Measurements from ENCODE around the gene LRRFIP1.

The LRRFIP1 gene

GRCh38 chr2:237657063-237657462, 29.7 kb downstream of the LRRFIP1 start:
- no peak for DNase-seq (ENCODE audit: extremely low read depth, insufficient read length)
- no peak overlapping the region for H3K4me3 ChIP-seq (replicated peaks; ENCODE audit: low read depth, low read length)
- H3K27me3 ChIP-seq (replicated peaks; ENCODE audit: control insufficient read depth, insufficient read depth, low read length) = no peaks in the 10 kb centered on the region
- TF ChIP-seq, protein P1, sequence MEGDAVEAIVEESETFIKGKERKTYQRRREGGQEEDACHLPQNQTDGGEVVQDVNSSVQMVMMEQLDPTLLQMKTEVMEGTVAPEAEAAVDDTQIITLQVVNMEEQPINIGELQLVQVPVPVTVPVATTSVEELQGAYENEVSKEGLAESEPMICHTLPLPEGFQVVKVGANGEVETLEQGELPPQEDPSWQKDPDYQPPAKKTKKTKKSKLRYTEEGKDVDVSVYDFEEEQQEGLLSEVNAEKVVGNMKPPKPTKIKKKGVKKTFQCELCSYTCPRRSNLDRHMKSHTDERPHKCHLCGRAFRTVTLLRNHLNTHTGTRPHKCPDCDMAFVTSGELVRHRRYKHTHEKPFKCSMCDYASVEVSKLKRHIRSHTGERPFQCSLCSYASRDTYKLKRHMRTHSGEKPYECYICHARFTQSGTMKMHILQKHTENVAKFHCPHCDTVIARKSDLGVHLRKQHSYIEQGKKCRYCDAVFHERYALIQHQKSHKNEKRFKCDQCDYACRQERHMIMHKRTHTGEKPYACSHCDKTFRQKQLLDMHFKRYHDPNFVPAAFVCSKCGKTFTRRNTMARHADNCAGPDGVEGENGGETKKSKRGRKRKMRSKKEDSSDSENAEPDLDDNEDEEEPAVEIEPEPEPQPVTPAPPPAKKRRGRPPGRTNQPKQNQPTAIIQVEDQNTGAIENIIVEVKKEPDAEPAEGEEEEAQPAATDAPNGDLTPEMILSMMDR (IDR thresholded peaks at IDR 0.05; ENCODE audit: insufficient read depth, low read length, poor library complexity, severe bottlenecking) = no peak
- H3K36me3 ChIP-seq (ENCODE audit: control insufficient read depth, insufficient read depth, low read length) = no peaks in the 10 kb centered on the region

DNA sequence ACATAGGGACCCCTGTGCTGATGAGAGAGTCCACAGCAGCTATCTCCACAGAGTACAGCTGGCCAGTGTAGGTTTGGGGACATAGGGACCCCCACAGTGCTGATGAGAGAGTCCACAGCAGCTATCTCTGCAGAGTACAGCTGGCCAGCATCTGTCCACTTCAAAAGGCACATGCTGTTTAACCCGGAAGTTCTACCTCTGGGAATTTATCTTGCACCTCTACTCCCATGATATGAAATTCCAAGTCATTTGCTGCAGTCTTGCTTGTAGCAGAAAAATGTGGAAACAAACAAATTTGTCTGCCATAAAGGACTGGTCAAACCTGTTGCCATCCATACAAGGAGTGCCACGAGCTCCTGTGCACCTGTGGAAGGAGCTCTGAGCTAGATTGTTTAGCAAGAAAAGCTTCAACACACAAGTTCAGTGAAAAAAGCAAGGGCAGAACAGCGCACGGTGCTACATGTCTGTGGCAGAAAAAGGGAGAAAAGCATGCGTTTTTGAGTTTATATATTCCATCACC, 33.1 kb downstream of the LRRFIP1 start:
- TF ChIP-seq, protein P1 (IDR thresholded peaks at IDR 0.05; ENCODE audit: insufficient read depth, low read length, poor library complexity, severe bottlenecking) = no peak
- Histone ChIP-seq H3K4me3 (replicated peaks; ENCODE audit: low read depth, low read length) (no peak overlapping the region), H3K36me3 (ENCODE audit: control insufficient read depth, insufficient read depth, low read length) (no peaks in the 10 kb centered on the region), H3K27me3 (replicated peaks; ENCODE audit: control insufficient read depth, insufficient read depth, low read length) (peaks cover 2% of the 10 kb centered on the region; the same call in 1 of the 2 replicates)
- no peak for DNase-seq (ENCODE audit: extremely low read depth, insufficient read length)

DNA sequence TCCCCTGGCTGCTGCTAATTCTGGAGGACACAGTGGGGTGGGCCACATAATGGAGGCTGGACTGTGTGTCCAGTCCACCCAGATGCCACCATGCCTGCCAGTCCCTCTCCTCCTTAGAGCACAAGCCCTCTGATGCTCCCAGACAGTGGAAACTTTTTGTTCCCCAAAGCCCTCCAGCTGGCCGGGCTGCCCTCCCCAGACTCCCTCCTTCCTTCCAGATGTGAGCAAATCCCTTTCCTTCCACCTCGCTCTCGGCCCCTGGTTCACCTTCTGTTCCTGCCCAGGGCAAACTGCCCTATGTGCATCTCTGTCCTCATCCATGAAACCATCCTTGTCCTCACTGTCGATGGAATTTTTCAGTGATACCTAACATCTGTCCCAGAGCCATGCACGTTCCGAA, 33.9 kb downstream of the LRRFIP1 start:
- DNase-seq (ENCODE audit: extremely low read depth, insufficient read length) = no peak
- TF ChIP-seq, protein P1 (IDR thresholded peaks at IDR 0.05; ENCODE audit: insufficient read depth, low read length, poor library complexity, severe bottlenecking) = no peak
- H3K27me3 ChIP-seq (replicated peaks; ENCODE audit: control insufficient read depth, insufficient read depth, low read length) = peaks cover 5% of the 10 kb centered on the region
- no peaks in the 10 kb centered on the region for H3K36me3 ChIP-seq (ENCODE audit: control insufficient read depth, insufficient read depth, low read length)
- H3K4me3 ChIP-seq (replicated peaks; ENCODE audit: low read depth, low read length) = no peak overlapping the region

GRCh38 chr2:237661799-237662328, 34.5 kb downstream of the LRRFIP1 start:
- Histone ChIP-seq H3K4me3 (replicated peaks; ENCODE audit: low read depth, low read length) (no peak overlapping the region), H3K27me3 (replicated peaks; ENCODE audit: control insufficient read depth, insufficient read depth, low read length) (peaks cover 5% of the 10 kb centered on the region), H3K36me3 (ENCODE audit: control insufficient read depth, insufficient read depth, low read length) (no peaks in the 10 kb centered on the region)
- TF ChIP-seq, protein P1 (IDR thresholded peaks at IDR 0.05; ENCODE audit: insufficient read depth, low read length, poor library complexity, severe bottlenecking) = no peak
- DNase-seq (ENCODE audit: extremely low read depth, insufficient read length) = no peak

DNA sequence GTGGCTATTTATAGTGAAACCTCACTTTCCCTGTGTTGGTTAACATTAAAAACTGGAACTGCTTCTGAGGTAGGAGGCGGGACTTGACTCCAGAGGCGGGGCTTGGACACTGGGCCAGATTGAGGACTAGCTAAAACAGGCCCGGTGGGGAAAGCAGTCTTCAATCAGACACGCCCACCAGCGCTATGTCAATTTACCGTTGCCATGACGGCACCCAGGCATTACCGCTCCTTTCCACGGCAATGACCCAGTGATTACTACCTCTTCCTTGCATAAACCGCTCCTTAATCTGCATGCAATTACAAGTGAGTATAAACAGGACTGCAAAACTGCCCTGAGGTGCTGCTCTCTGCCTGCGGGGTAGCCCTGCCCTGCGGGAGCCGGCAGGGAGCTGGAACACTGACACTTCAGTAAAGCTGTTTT, 35.3 kb downstream of the LRRFIP1 start:
- Histone ChIP-seq H3K4me3 (replicated peaks; ENCODE audit: low read depth, low read length) (no peak overlapping the region), H3K27me3 (replicated peaks; ENCODE audit: control insufficient read depth, insufficient read depth, low read length) (peaks cover 5% of the 10 kb centered on the region), H3K36me3 (ENCODE audit: control insufficient read depth, insufficient read depth, low read length) (no peaks in the 10 kb centered on the region)
- no peak for DNase-seq (ENCODE audit: extremely low read depth, insufficient read length)
- TF ChIP-seq, protein P1 (IDR thresholded peaks at IDR 0.05; ENCODE audit: insufficient read depth, low read length, poor library complexity, severe bottlenecking) = no peak
